ENCODE results near the gene PEX26. TPM values are rescaled to one million over a fixed set of nuclear protein-coding genes. Genes with fewer than 3 reads are reported as not detected.

PEX26 gene
- total RNA-seq (10 to 100 TPM; 13.3 to 20.6 TPM), polyA plus RNA-seq (10 to 100 TPM in 1 of 2 donors, 1 to 10 TPM in 1; 3.5 to 21.0 TPM)

DNA sequence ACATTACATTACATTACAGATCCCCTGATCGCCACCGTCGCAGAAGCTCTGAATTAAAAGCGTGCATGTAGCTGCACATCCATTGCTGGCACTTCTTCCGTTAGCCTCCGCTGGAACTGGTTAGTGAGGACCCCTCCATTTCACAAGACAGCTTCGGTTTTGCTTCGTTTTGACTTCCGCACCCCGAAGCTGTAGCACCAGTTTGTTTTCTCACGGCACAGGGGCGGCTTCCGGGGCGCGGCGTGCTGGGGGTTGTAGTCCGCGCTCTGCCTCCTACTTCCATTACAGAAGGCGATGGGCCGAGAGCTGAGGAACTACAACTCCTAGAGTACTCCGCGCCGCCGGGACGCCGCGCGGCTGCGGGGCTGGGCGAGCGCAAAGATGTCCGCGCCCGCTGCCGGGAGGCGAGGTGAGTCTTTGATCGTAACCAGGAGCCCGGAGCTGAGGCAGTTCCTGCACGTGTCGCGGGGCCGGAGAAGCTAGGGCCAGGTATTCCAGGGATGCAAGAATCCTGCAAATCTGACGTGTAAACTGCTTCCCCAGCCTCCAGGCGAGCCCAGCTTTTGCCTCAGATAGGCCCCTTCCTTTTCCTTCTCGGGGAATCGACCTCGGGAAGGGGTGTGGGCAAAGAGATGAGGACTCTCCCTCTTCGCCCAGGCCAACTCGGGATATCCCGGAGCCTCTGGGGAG, at the start of gene PEX26:
Gene PEX26 (plus strand): TSS at position 352 of the 690 bp plus-strand sequence. CDS start 387 bp downstream, outside the sequence.
- H3K9ac ChIP-seq (ENCODE audit: low read depth in 1 of 2, low read length in 2 of 2): peak within 1 kb of the TSS; percentile 97
- no peaks in the 10 kb centered on the region for H3K9me3 ChIP-seq (ENCODE audit: control insufficient read depth in 4 of 4, low read length in 3 of 4)
- H3K36me3 ChIP-seq (ENCODE audit: control insufficient read depth in 4 of 4, insufficient read depth in 3 of 4, low read depth in 1 of 4, low read length in 3 of 4): peaks cover 3 to 14% (median 11%) of the 10 kb centered on the region in 4 donors
- no peaks in the 10 kb centered on the region for H3K27me3 ChIP-seq (ENCODE audit: control insufficient read depth in 4 of 4, insufficient read depth in 4 of 4, low read length in 3 of 4)
- under 1% methylated on average over 50 of the region's 50 CpGs for WGBS
- peak; percentile 91 for DNase-seq (ENCODE audit: low spot score)
- H3K4me1 ChIP-seq (ENCODE audit: control insufficient read depth in 4 of 4, insufficient read depth in 4 of 4, low read length in 3 of 4): peaks cover 4 to 26% (median 23%) of the 10 kb centered on the region in 4 donors
- H3K27ac ChIP-seq (ENCODE audit: low read depth in 1 of 2, low read length in 2 of 2): peak within 1 kb of the TSS; percentile 75 to 87
- H3K4me3 ChIP-seq (ENCODE audit: low read depth in 1 of 3, low read length in 3 of 3): peak within 1 kb of the TSS; percentile 77 to 94 (median 88)
- TF ChIP-seq, protein P1, sequence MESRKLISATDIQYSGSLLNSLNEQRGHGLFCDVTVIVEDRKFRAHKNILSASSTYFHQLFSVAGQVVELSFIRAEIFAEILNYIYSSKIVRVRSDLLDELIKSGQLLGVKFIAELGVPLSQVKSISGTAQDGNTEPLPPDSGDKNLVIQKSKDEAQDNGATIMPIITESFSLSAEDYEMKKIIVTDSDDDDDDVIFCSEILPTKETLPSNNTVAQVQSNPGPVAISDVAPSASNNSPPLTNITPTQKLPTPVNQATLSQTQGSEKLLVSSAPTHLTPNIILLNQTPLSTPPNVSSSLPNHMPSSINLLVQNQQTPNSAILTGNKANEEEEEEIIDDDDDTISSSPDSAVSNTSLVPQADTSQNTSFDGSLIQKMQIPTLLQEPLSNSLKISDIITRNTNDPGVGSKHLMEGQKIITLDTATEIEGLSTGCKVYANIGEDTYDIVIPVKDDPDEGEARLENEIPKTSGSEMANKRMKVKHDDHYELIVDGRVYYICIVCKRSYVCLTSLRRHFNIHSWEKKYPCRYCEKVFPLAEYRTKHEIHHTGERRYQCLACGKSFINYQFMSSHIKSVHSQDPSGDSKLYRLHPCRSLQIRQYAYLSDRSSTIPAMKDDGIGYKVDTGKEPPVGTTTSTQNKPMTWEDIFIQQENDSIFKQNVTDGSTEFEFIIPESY (IDR thresholded peaks at IDR 0.05): peak; percentile 55
- TF ChIP-seq, protein P2, sequence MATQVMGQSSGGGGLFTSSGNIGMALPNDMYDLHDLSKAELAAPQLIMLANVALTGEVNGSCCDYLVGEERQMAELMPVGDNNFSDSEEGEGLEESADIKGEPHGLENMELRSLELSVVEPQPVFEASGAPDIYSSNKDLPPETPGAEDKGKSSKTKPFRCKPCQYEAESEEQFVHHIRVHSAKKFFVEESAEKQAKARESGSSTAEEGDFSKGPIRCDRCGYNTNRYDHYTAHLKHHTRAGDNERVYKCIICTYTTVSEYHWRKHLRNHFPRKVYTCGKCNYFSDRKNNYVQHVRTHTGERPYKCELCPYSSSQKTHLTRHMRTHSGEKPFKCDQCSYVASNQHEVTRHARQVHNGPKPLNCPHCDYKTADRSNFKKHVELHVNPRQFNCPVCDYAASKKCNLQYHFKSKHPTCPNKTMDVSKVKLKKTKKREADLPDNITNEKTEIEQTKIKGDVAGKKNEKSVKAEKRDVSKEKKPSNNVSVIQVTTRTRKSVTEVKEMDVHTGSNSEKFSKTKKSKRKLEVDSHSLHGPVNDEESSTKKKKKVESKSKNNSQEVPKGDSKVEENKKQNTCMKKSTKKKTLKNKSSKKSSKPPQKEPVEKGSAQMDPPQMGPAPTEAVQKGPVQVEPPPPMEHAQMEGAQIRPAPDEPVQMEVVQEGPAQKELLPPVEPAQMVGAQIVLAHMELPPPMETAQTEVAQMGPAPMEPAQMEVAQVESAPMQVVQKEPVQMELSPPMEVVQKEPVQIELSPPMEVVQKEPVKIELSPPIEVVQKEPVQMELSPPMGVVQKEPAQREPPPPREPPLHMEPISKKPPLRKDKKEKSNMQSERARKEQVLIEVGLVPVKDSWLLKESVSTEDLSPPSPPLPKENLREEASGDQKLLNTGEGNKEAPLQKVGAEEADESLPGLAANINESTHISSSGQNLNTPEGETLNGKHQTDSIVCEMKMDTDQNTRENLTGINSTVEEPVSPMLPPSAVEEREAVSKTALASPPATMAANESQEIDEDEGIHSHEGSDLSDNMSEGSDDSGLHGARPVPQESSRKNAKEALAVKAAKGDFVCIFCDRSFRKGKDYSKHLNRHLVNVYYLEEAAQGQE (IDR thresholded peaks at IDR 0.05): peak; percentile 51
- TF ChIP-seq SP1 (IDR thresholded peaks at IDR 0.05) (peak; percentile 67), RXRA (IDR thresholded peaks at IDR 0.05) (peak in 1 of 2 donors; percentile 9), GABPA (IDR thresholded peaks at IDR 0.05 in 1 of 2, conservative IDR thresholded peaks at IDR 0.05 in 1 of 2) (peak; percentile 75 to 92), TAF1 (conservative IDR thresholded peaks at IDR 0.05) (peak; percentile 62), HNF4A (conservative IDR thresholded peaks at IDR 0.05) (peak; percentile 34 to 43), FOXA1 (IDR thresholded peaks at IDR 0.05) (no peak), YY1 (IDR thresholded peaks at IDR 0.05) (peak; percentile 97), HNF4G (IDR thresholded peaks at IDR 0.05) (no peak), RAD21 (IDR thresholded peaks at IDR 0.05) (peak; percentile 44 to 46), NR2F2 (IDR thresholded peaks at IDR 0.05) (peak; percentile 26), JUND (IDR thresholded peaks at IDR 0.05) (no peak)
- TF ChIP-seq, protein P3, sequence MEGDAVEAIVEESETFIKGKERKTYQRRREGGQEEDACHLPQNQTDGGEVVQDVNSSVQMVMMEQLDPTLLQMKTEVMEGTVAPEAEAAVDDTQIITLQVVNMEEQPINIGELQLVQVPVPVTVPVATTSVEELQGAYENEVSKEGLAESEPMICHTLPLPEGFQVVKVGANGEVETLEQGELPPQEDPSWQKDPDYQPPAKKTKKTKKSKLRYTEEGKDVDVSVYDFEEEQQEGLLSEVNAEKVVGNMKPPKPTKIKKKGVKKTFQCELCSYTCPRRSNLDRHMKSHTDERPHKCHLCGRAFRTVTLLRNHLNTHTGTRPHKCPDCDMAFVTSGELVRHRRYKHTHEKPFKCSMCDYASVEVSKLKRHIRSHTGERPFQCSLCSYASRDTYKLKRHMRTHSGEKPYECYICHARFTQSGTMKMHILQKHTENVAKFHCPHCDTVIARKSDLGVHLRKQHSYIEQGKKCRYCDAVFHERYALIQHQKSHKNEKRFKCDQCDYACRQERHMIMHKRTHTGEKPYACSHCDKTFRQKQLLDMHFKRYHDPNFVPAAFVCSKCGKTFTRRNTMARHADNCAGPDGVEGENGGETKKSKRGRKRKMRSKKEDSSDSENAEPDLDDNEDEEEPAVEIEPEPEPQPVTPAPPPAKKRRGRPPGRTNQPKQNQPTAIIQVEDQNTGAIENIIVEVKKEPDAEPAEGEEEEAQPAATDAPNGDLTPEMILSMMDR (IDR thresholded peaks at IDR 0.05; ENCODE audit: low read depth, low read length, missing input control): no peak
- TF ChIP-seq, protein P4, sequence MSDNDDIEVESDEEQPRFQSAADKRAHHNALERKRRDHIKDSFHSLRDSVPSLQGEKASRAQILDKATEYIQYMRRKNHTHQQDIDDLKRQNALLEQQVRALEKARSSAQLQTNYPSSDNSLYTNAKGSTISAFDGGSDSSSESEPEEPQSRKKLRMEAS (IDR thresholded peaks at IDR 0.05): no peak

Data from liver (tissue), 9 donors.